GM23338 (cell line): ENCODE measurements around the gene TRIM52.

ENCODE experiments used
- CREB1 ChIP-seq: fragments of 250-450 bp; sonication (Bioruptor Pico); IDR thresholded peaks from 2 replicates; pipeline ENCODE4 v1.5.0; 2020; ENCODE audit warnings: low read depth, mild to moderate bottlenecking, moderate library complexity
- EZH2 ChIP-seq: fragments of 200-600 bp; sonication (generic); IDR thresholded peaks from one replicate; pipeline ENCODE4 v1.8.0; 2017; ENCODE audit warnings: antibody characterized with exemption, mild to moderate bottlenecking, low read depth; ENCODE audit not compliant: unreplicated experiment
- EZH2phosphoT487 ChIP-seq: fragments of 200-600 bp; sonication (generic); IDR thresholded peaks from one replicate; pipeline ENCODE4 v1.8.1; 2018; ENCODE audit warnings: antibody characterized with exemption; ENCODE audit not compliant: unreplicated experiment
- POLR2AphosphoS5 ChIP-seq: IDR thresholded peaks from 2 replicates; pipeline ENCODE4 v1.6.1; 2016; ENCODE audit warnings: antibody characterized with exemption, low read depth
- STAT1 ChIP-seq: IDR thresholded peaks from one replicate; pipeline ENCODE4 v1.6.1; 2016; ENCODE audit warnings: antibody characterized with exemption; ENCODE audit not compliant: unreplicated experiment
- TF ChIP-seq, protein P1 (sequence below), 2 experiments: fragments of 200-600 bp in 1 of 2; sonication (generic) in 1 of 2; conservative IDR thresholded peaks; 2 replicates each; pipeline versions ENCODE4 v1.5.1 to v1.6.1; 2016 to 2017; ENCODE audit warnings: antibody characterized with exemption in 2 of 2, low read depth in 2 of 2, mild to moderate bottlenecking in 2 of 2, moderate library complexity in 1 of 2
- TF ChIP-seq, protein P2 (sequence below): IDR thresholded peaks from one replicate; pipeline ENCODE4 v1.6.1; 2018; ENCODE audit warnings: antibody characterized with exemption; ENCODE audit not compliant: unreplicated experiment
- TF ChIP-seq, protein P3 (sequence below): IDR thresholded peaks from 2 replicates; pipeline ENCODE4 v1.6.1; 2016; ENCODE audit warnings: antibody characterized with exemption

DNA sequence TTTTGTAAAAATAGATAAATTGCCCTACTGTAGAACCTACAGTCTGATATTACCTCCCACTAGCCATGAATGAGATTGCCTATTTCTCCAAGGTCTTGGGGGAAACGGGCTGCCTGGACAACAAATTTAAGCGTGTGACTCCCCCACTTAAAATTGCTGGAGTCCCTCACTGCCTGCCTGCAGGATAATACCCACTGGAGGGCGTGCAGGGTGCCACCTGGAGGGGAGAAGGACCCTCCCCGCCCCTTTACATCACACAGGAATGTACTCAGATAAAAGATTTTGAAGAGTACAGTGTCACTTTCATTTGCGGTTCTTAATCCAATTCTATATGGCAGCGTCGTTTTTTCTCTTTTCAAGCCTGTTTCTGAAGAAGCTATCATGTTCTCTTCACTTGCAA, 49.7 kb downstream of the TRIM52 start:
- TF ChIP-seq EZH2phosphoT487 (no peak), EZH2 (no peak), STAT1 (no peak), POLR2AphosphoS5 (no peak), CREB1 (CRISPR knock-in tag) (no peak)
- TF ChIP-seq, protein P1, sequence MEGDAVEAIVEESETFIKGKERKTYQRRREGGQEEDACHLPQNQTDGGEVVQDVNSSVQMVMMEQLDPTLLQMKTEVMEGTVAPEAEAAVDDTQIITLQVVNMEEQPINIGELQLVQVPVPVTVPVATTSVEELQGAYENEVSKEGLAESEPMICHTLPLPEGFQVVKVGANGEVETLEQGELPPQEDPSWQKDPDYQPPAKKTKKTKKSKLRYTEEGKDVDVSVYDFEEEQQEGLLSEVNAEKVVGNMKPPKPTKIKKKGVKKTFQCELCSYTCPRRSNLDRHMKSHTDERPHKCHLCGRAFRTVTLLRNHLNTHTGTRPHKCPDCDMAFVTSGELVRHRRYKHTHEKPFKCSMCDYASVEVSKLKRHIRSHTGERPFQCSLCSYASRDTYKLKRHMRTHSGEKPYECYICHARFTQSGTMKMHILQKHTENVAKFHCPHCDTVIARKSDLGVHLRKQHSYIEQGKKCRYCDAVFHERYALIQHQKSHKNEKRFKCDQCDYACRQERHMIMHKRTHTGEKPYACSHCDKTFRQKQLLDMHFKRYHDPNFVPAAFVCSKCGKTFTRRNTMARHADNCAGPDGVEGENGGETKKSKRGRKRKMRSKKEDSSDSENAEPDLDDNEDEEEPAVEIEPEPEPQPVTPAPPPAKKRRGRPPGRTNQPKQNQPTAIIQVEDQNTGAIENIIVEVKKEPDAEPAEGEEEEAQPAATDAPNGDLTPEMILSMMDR (conservative IDR thresholded peaks at IDR 0.05; ENCODE audit: low read depth in 2 of 2): peak; percentile 28 to 45; a peak in 2 of 4 replicates
- TF ChIP-seq, protein P2, sequence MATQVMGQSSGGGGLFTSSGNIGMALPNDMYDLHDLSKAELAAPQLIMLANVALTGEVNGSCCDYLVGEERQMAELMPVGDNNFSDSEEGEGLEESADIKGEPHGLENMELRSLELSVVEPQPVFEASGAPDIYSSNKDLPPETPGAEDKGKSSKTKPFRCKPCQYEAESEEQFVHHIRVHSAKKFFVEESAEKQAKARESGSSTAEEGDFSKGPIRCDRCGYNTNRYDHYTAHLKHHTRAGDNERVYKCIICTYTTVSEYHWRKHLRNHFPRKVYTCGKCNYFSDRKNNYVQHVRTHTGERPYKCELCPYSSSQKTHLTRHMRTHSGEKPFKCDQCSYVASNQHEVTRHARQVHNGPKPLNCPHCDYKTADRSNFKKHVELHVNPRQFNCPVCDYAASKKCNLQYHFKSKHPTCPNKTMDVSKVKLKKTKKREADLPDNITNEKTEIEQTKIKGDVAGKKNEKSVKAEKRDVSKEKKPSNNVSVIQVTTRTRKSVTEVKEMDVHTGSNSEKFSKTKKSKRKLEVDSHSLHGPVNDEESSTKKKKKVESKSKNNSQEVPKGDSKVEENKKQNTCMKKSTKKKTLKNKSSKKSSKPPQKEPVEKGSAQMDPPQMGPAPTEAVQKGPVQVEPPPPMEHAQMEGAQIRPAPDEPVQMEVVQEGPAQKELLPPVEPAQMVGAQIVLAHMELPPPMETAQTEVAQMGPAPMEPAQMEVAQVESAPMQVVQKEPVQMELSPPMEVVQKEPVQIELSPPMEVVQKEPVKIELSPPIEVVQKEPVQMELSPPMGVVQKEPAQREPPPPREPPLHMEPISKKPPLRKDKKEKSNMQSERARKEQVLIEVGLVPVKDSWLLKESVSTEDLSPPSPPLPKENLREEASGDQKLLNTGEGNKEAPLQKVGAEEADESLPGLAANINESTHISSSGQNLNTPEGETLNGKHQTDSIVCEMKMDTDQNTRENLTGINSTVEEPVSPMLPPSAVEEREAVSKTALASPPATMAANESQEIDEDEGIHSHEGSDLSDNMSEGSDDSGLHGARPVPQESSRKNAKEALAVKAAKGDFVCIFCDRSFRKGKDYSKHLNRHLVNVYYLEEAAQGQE: no peak
- TF ChIP-seq, protein P3, sequence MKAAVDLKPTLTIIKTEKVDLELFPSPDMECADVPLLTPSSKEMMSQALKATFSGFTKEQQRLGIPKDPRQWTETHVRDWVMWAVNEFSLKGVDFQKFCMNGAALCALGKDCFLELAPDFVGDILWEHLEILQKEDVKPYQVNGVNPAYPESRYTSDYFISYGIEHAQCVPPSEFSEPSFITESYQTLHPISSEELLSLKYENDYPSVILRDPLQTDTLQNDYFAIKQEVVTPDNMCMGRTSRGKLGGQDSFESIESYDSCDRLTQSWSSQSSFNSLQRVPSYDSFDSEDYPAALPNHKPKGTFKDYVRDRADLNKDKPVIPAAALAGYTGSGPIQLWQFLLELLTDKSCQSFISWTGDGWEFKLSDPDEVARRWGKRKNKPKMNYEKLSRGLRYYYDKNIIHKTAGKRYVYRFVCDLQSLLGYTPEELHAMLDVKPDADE: no peak
